ENCODE measurements around the gene C13orf46.

C13orf46 gene

DNA sequence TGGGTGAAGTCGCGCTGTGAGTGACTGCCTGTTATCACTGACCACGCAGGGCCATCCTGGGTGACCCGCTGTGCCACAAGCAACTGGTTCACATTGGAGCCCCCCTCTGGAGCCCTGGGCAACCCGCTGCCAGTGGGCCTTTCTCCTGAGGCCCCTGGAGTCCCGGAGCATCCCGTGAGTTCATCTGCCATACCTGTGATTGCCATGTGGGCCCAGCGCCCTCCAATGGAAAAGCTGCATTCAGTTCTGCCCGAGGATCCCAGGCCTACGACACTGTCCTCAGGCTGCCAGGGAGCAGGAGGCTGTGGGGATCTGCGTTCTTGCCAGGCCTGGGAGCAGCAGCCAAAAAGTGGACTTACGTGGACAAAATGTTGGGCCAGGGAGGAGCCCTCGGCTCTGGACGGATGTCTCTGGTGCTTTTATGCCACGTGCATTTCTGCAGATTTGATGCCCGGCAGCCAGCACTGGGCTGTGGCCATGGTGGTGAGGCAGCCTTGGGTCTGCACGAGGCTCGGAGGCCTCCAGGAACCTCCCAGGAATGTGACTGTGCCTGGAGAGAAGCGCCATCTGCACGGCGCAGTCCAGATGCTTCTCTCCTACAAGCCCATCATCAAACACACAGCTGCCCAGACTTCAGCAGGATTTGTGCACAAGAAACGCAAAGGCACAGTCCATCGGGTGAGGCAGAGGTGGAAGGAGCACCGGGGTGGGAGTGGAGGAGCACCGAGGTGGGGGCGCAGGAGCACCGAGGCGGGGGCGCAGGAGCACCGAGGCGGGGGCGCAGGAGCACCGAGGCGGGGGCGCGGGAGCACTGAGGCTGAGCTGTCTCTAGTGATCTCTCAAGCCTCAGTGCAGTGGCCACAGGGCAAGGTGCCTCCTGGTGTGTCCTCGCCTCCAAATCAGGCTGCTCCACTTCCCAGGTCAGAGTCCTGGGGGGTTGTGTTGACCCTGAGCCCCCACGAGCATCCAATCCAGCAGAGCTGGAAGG is 44.0 kb downstream of the C13orf46 start:
- Histone ChIP-seq H3K9ac (ENCODE audit: low read depth in 1 of 2, low read length in 2 of 2) (no peak overlapping the region), H3K27me3 (ENCODE audit: control insufficient read depth in 2 of 2, insufficient read depth in 2 of 2, low read length in 2 of 2) (peaks cover 0 to 1% of the 10 kb centered on the region in 2 donors), H3K4me1 (ENCODE audit: control insufficient read depth in 2 of 2, insufficient read depth in 2 of 2, low read length in 2 of 2) (peaks cover 0 to 3% of the 10 kb centered on the region in 2 donors), H3K9me3 (ENCODE audit: control insufficient read depth in 2 of 2, low read length in 2 of 2) (no peaks in the 10 kb centered on the region), H3K27ac (ENCODE audit: low read depth in 2 of 2, low read length in 2 of 2) (no peak overlapping the region), H3K4me3 (ENCODE audit: low read length in 2 of 2) (no peak overlapping the region), H3K36me3 (ENCODE audit: control insufficient read depth in 2 of 2, insufficient read depth in 2 of 2, low read length in 2 of 2) (no peaks in the 10 kb centered on the region)

- Histone ChIP-seq H3K27me3 (ENCODE audit: control insufficient read depth in 2 of 2, insufficient read depth in 2 of 2, low read length in 2 of 2) (no peaks in the 10 kb centered on the region), H3K4me3 (ENCODE audit: low read length in 2 of 2) (no peak overlapping the region), H3K9ac (ENCODE audit: low read depth in 1 of 2, low read length in 2 of 2) (no peak overlapping the region), H3K36me3 (ENCODE audit: control insufficient read depth in 2 of 2, insufficient read depth in 2 of 2, low read length in 2 of 2) (no peaks in the 10 kb centered on the region), H3K9me3 (ENCODE audit: control insufficient read depth in 2 of 2, low read length in 2 of 2) (no peaks in the 10 kb centered on the region), H3K4me1 (ENCODE audit: control insufficient read depth in 2 of 2, insufficient read depth in 2 of 2, low read length in 2 of 2) (peaks cover 0 to 3% of the 10 kb centered on the region in 2 donors), H3K27ac (ENCODE audit: low read depth in 2 of 2, low read length in 2 of 2) (no peak overlapping the region)
Observed at GRCh38 chr13:113928685-113929627, 44.9 kb downstream of the C13orf46 start.

- H3K36me3 ChIP-seq (ENCODE audit: control insufficient read depth in 2 of 2, insufficient read depth in 2 of 2, low read length in 2 of 2) = no peaks in the 10 kb centered on the region
- H3K4me3 ChIP-seq (ENCODE audit: low read length in 2 of 2) = no peak overlapping the region
- peaks cover 0 to 3% of the 10 kb centered on the region in 2 donors for H3K4me1 ChIP-seq (ENCODE audit: control insufficient read depth in 2 of 2, insufficient read depth in 2 of 2, low read length in 2 of 2)
- H3K27ac ChIP-seq (ENCODE audit: low read depth in 2 of 2, low read length in 2 of 2) = no peak overlapping the region
- no peaks in the 10 kb centered on the region for H3K9me3 ChIP-seq (ENCODE audit: control insufficient read depth in 2 of 2, low read length in 2 of 2)
- no peaks in the 10 kb centered on the region for H3K27me3 ChIP-seq (ENCODE audit: control insufficient read depth in 2 of 2, insufficient read depth in 2 of 2, low read length in 2 of 2)
- H3K9ac ChIP-seq (ENCODE audit: low read depth in 1 of 2, low read length in 2 of 2) = no peak overlapping the region
Observed at GRCh38 chr13:113927661-113928581, 46.0 kb downstream of the C13orf46 start.

DNA sequence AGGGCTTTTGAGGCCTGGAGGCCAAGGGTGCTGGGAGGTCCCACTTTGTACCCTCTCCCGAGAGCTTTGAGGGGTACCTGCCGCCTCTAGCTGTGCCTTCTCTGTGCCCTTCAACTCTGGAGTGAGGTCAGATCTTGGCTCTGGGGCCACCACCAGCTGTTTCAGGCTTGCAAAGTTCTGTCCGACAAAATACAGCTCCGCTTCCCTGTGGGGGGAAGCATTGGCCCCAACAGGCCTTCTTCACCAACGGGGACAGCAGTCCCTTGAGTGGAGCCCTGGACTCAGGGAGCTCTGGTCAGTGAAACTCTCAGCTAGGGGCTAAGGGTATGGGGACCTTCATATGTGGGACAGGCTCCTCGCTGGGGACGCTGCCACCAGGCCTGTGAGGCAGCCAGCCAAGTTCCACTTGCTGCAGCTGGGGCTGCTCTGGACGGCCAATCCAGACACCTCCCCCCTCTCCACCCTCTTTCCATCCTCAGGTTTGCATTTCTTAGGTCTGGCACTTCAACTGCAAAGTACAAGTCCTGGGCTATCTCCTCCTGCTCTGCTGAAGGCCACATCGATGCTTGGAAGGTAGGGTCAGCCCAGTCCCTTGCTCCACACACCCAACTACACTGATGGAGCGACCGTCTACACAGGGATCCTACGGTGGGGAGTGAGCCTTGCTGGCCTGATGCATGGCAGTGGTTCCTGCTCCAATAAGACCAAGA is 46.8 kb downstream of the C13orf46 start:
- Histone ChIP-seq H3K27ac (ENCODE audit: low read depth in 2 of 2, low read length in 2 of 2) (peak overlapping the region in 1 of 2 donors; percentile 23), H3K36me3 (ENCODE audit: control insufficient read depth in 2 of 2, insufficient read depth in 2 of 2, low read length in 2 of 2) (no peaks in the 10 kb centered on the region), H3K4me1 (ENCODE audit: control insufficient read depth in 2 of 2, insufficient read depth in 2 of 2, low read length in 2 of 2) (peaks cover 0 to 3% of the 10 kb centered on the region in 2 donors), H3K9ac (ENCODE audit: low read depth in 1 of 2, low read length in 2 of 2) (no peak overlapping the region), H3K4me3 (ENCODE audit: low read length in 2 of 2) (no peak overlapping the region), H3K9me3 (ENCODE audit: control insufficient read depth in 2 of 2, low read length in 2 of 2) (no peaks in the 10 kb centered on the region), H3K27me3 (ENCODE audit: control insufficient read depth in 2 of 2, insufficient read depth in 2 of 2, low read length in 2 of 2) (no peaks in the 10 kb centered on the region)

GRCh38 chr13:113926301-113926761 is 47.5 kb downstream of the C13orf46 start:
- Histone ChIP-seq H3K9ac (ENCODE audit: low read depth in 1 of 2, low read length in 2 of 2) (no peak overlapping the region), H3K4me3 (ENCODE audit: low read length in 2 of 2) (no peak overlapping the region), H3K4me1 (ENCODE audit: control insufficient read depth in 2 of 2, insufficient read depth in 2 of 2, low read length in 2 of 2) (peaks cover 0 to 3% of the 10 kb centered on the region in 2 donors), H3K9me3 (ENCODE audit: control insufficient read depth in 2 of 2, low read length in 2 of 2) (peaks cover 3 to 4% of the 10 kb centered on the region in 2 donors), H3K27ac (ENCODE audit: low read depth in 2 of 2, low read length in 2 of 2) (no peak overlapping the region), H3K36me3 (ENCODE audit: control insufficient read depth in 2 of 2, insufficient read depth in 2 of 2, low read length in 2 of 2) (no peaks in the 10 kb centered on the region), H3K27me3 (ENCODE audit: control insufficient read depth in 2 of 2, insufficient read depth in 2 of 2, low read length in 2 of 2) (no peaks in the 10 kb centered on the region)

DNA sequence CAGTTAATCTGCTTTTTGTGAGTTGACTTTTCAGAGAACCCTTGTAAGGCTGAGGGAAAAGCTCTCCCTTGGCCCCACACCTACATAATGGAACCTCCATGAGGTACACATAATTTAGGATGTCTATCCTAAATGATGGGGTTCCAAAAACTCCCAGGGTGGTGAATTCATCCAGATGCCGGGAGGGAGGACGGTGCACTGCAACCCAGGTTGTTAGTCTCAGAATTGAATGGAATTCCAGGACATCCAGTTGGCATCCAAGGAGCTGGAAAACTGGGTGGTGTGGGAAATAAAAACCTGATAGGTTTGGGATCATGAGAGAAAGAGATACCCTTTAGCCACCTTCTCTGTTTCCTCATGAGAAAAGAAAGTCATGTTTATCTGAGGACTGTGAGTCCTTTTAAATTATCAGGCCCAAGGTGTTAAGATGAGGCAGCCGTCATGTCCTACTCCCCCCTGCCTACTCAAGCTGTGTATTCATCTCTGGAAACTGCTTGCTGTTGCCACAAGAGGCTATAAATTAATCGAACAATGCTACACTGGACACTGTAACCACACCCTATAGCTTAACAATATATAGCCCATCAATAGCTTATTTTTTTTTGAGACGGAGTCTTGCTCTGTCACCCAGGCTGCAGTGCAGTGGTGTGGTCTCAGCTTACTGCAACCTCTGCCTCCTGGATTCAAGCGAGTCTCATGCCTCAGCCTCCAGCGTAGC is 49.5 kb downstream of the C13orf46 start:
- Histone ChIP-seq H3K4me3 (ENCODE audit: low read length in 2 of 2) (no peak overlapping the region), H3K27me3 (ENCODE audit: control insufficient read depth in 2 of 2, insufficient read depth in 2 of 2, low read length in 2 of 2) (no peaks in the 10 kb centered on the region), H3K9me3 (ENCODE audit: control insufficient read depth in 2 of 2, low read length in 2 of 2) (peaks cover 3 to 4% of the 10 kb centered on the region in 2 donors), H3K27ac (ENCODE audit: low read depth in 2 of 2, low read length in 2 of 2) (no peak overlapping the region), H3K9ac (ENCODE audit: low read depth in 1 of 2, low read length in 2 of 2) (no peak overlapping the region), H3K4me1 (ENCODE audit: control insufficient read depth in 2 of 2, insufficient read depth in 2 of 2, low read length in 2 of 2) (peaks cover 0 to 3% of the 10 kb centered on the region in 2 donors), H3K36me3 (ENCODE audit: control insufficient read depth in 2 of 2, insufficient read depth in 2 of 2, low read length in 2 of 2) (no peaks in the 10 kb centered on the region)

DNA sequence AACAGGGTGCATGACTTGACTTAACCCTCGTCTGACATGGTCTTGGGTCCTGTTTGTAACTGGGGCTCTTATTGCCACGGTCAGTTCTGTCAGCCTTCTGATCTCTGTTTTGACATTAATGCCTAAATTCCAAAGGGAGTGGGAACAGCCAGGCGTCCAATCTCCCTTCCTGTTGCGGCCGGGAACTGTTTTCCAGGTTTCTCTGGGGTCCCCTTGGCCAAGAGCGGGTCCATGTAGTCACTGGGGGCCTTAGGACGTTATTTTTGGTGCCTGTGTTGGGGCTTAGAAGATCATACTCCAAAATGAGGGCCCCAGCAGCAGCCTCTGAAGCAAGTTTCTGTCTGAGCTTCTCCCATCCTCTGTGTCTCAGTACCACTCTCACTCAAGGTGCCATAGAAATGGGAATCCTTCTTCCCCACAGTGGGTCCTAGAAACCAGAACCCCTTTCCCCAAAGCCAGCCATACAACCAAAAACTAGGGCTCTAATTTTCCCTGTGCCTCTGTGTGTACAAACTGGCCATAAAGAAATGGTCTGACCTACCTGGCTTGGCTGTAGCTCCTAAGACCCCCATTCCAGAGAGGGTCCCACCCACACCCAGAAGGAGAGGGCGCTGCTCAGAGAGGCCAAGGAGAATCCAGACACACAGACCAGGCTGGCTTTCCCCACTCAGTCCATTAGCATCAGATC is 50.4 kb downstream of the C13orf46 start:
- Histone ChIP-seq H3K27ac (ENCODE audit: low read depth in 2 of 2, low read length in 2 of 2) (no peak overlapping the region), H3K9me3 (ENCODE audit: control insufficient read depth in 2 of 2, low read length in 2 of 2) (peaks cover 3 to 4% of the 10 kb centered on the region in 2 donors), H3K27me3 (ENCODE audit: control insufficient read depth in 2 of 2, insufficient read depth in 2 of 2, low read length in 2 of 2) (no peaks in the 10 kb centered on the region), H3K9ac (ENCODE audit: low read depth in 1 of 2, low read length in 2 of 2) (no peak overlapping the region), H3K4me1 (ENCODE audit: control insufficient read depth in 2 of 2, insufficient read depth in 2 of 2, low read length in 2 of 2) (peaks cover 0 to 3% of the 10 kb centered on the region in 2 donors), H3K4me3 (ENCODE audit: low read length in 2 of 2) (no peak overlapping the region), H3K36me3 (ENCODE audit: control insufficient read depth in 2 of 2, insufficient read depth in 2 of 2, low read length in 2 of 2) (no peaks in the 10 kb centered on the region)

DNA sequence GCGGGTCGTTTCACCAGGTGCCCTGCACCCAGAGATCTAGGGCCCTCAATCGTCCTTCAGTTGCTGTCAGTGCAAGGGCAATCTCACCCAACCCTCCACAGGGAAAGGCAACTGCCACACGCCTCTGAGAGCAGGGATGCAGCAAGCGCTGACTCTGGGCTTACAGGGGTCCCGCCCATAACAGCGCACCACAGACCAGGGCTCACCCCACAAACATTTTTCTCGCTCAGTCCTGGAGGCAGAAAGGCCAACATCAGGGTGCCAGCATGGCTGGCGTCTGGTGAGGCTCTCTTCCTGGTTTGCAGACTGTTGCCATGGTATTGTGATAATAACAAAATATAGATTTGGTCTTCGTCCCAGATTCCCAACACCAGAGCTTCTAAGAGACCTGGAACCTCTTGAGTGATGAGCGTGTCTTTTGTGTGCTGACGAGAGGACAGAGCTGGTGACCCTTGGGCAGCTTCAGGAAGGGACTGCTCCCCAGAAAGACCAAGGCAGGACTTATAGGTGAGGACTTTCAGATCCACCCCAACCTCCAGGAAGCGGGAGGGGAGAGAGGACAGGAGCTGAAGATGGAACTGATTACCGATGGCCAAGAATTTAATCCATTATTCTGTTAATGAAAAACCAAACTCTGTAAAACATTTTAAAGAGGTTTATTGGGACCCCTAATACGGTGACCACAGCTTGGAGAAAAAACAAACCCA is 51.3 kb downstream of the C13orf46 start:
- H3K4me3 ChIP-seq (ENCODE audit: low read length in 2 of 2) = no peak overlapping the region
- H3K27ac ChIP-seq (ENCODE audit: low read depth in 2 of 2, low read length in 2 of 2) = no peak overlapping the region
- H3K27me3 ChIP-seq (ENCODE audit: control insufficient read depth in 2 of 2, insufficient read depth in 2 of 2, low read length in 2 of 2) = no peaks in the 10 kb centered on the region
- H3K9me3 ChIP-seq (ENCODE audit: control insufficient read depth in 2 of 2, low read length in 2 of 2) = peaks cover 3 to 4% of the 10 kb centered on the region in 2 donors
- H3K9ac ChIP-seq (ENCODE audit: low read depth in 1 of 2, low read length in 2 of 2) = no peak overlapping the region
- H3K4me1 ChIP-seq (ENCODE audit: control insufficient read depth in 2 of 2, insufficient read depth in 2 of 2, low read length in 2 of 2) = peaks cover 0 to 3% of the 10 kb centered on the region in 2 donors
- H3K36me3 ChIP-seq (ENCODE audit: control insufficient read depth in 2 of 2, insufficient read depth in 2 of 2, low read length in 2 of 2) = no peaks in the 10 kb centered on the region

All from mucosa of rectum (tissue), 2 donors.